HG03354 (cell line): ENCODE measurements around the gene NOB1.
"Not testable (repeated sequence)": the region's sequence is repeated elsewhere in the genome, so short reads cannot be mapped to it uniquely, and the experiment has no call there.

Source experiments
- ATAC-seq: cut with Tn5 transposase; IDR thresholded peaks from one replicate; pipeline ENCODE4 v1.9.1; 2021; ENCODE audit warnings: mild to moderate bottlenecking; ENCODE audit not compliant: unreplicated experiment, poor library complexity, severe bottlenecking

NOB1 gene

GRCh38 chr16:69762814-69763598, 8.3 kb upstream of the NOB1 start:
- ATAC-seq = peak; percentile 8

- peak; percentile 78 for ATAC-seq
Observed at GRCh38 chr16:69761983-69762813, 7.5 kb upstream of the NOB1 start, which contains the start of gene WWP2. TSS of gene WWP2 (plus strand) at chr16:69762332. CDS start at chr16:69787011, 24,679 bp downstream.

DNA sequence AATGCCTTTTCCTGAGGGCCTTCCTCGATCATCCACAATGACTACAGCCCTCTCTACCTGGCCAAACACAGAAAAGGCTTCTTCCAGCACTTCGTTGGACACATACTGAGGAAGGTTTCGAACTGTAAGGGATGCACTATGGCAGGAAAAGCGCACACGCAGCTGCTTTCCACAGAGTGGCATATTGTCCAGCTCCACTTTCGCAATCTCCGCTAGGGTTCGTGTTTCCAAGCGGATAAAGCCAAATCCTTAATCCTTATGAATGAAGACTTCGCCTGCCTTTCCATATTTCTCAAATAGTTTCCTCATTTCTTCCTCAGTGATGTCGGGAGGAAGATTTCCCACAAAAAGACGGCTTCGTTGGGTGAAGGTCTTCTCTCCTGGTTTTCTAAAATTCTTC, 2.6 kb upstream of the NOB1 start:
- ATAC-seq = not testable (repeated sequence)

GRCh38 chr16:69756705-69757104, 2.0 kb upstream of the NOB1 start:
- ATAC-seq = no peak

DNA sequence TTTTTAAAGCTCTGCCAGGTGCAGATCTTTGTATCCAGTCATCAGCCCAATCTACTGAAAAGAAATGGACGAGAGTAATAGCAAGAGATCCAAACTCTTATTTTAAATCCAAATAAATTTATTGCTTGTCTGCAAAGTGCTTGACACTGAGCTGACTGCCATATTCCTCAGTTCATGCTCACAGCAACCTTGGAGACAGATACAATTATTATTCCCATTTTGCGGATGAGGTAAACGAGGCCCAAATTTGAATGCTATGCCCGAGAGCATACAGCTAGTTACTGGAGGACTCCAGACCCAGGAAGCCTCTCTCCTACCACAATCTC, 620 bp downstream of the NOB1 start:
- no peak for ATAC-seq

DNA sequence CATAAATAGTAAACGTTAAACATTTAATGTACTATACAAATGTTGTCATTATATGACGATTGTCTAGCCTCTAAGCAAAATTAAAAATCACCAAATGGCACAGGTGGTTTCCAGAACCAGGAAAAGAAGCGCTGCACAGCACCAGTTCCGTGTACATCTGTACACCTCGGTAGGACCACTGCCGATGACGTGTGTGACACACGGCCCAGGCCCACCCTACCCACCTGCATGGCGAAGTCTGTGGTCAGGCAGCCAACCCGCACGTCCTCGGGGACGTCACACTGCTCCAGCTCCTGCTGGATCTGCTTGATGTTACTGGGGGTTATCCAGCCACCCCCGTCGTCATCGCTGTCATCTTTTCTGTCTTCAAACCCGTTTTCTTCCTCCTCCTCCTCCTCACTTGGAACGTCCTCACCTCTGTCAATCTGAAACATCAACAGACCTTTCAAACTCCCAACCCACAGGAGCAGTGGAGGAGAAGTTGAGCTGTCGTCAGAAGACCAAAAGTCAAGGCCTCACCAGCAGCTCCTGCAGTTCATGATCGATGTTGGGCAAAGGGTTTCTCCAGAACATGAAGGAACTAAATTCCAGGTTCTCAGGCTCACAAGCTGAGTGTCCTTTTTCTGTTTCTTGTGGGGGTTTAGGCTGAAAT, 5.9 kb downstream of the NOB1 start:
- ATAC-seq = no peak

DNA sequence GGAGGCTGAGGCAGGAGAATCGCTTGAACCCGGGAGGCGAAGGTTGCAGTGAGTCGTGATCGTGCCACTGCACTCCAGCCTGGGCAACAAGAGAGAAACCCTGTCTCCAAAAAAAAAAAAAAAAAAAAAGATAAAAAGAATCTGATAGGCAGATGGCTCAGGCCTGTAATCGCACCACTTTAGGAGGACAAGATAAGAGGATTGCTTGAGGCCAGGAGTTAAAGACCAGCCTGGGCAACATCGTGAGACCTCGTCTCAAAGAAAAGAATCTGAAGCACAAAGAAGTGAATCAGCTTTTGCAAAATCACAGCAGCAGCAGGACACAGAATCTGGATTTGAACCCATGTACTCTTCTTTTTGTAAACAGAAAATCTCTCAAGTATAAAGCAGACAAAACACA, 7.6 kb downstream of the NOB1 start:
- ATAC-seq = no peak

DNA sequence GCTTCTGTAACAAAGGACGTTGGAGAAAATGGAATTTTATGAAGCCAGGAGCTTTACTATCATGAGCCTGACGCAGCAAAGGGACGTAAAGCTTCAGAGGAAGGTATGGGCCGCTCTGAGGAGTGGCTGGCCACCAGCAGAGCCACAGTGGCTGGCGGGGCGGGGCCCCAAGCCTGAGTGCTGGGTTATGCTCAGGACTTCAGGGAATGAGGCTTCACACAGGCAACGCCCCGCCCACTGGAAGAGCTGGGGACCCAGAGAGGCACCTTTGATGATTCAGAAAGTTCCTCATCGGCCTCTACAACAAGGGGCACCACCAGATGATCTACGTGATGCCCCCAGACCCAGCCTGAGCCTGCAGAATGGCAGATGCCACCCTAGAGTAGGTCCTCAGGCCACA, 8.8 kb downstream of the NOB1 start:
- ATAC-seq = no peak

GRCh38 chr16:69745232-69745612, 9.5 kb downstream of the NOB1 start:
- no peak for ATAC-seq

GRCh38 chr16:69744363-69745231, 10.1 kb downstream of the NOB1 start:
- ATAC-seq = no peak

DNA sequence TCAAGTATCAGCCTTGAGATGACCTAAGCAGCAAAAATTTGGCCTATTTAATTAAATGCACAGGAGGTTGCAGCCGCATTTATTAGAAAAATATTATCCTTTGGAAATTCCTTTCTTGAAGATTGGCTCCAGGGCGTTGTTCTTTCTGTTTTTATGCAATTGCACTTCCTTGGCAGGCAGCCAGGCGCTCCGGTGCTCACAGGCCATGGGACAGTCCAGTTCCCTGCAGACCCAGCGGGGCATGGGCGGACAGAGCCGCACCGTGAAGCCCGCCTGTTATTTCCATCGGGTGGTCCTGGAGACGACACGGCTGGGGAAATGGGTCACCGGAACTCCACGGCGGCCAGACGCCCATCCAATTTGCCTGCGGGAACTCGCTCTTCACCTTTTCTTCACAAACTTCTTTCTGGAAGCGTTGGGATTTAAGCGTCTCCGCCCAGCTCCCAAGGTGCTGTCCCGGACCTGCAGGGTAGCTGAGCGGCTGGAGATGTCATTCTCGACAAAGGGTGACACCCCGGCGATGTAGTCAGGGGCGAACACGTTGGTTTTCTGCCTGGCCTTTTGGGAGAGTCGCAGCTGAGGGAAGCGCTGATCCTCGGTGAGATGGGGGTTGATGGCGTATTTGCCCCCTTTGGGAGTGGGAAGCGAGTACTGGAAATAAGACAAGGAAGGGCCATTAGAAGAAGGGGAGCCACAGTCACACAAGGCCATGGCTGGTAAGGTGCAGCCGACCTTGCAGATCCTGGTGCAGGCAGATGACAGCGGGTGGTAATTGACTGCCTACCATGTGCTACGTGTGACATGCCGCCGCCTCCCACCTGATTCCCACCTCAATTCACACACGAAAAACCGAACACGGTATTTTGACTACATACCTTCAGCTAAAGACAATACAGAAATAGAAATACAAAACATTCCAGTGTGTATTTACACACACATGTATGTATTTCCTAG, 12.5 kb downstream of the NOB1 start:
- ATAC-seq = no peak

DNA sequence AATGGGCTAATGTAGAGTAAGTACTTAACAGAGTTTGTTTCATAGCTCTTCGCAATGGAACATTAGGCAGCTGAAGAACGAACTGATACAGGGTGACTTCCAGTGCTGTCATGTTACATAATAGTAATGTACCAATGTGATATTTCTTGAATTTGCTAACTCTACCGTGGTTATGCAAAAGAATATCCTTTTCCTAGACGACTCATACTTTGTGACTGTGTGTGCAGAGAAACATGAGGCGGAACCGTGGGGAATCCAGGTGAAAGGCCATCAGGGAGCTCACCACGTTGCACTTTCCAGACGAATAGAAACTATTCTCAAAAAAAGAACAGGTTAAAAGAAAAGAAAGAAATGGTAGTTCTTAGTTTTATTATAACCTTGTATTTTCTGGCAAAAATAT, 13.2 kb downstream of the NOB1 start:
- no peak for ATAC-seq

DNA sequence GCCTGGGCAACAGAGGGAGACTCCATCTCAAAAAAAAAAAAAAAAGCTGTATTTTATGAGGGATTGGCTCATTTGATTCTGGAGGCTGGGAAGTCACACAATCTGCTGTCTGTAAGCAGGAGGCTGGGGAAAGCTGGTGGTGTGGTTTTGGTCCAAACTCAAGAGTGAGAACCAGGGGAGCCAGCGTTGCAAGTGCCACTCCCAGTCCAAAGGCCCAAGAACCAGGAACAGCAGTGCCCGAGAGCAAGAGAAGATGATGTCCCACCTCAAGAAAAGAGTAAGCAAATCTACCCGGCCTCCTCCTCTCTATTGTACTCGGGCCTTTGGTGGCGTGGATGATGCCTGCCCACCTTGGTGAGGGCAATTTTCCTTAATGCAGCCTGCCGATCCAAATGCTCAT, 22.6 kb downstream of the NOB1 start:
- no peak for ATAC-seq

DNA sequence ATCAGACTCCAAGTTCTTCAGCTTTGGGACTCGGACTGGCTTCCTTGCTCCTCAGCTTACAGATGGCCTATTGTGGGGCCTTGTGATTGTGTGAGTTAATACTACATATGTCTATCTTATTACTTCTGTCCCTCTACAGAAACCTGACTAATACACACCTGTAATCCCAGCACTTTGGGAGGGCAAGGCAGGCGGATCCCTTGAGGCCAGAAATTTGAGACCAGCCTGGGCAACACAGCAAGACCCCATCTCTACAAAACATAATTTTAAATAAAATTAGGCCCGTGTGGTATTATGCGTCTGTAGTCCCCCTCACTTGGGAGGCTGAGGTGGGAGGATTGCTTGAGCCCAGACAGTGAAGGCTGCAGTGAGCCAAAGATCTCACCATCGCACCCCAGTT, 23.4 kb downstream of the NOB1 start:
- ATAC-seq = not testable (repeated sequence)

- not testable (repeated sequence) for ATAC-seq
Observed at GRCh38 chr16:69729030-69729429, 25.7 kb downstream of the NOB1 start.

GRCh38 chr16:69727916-69728270, 26.8 kb downstream of the NOB1 start:
- no peak for ATAC-seq

DNA sequence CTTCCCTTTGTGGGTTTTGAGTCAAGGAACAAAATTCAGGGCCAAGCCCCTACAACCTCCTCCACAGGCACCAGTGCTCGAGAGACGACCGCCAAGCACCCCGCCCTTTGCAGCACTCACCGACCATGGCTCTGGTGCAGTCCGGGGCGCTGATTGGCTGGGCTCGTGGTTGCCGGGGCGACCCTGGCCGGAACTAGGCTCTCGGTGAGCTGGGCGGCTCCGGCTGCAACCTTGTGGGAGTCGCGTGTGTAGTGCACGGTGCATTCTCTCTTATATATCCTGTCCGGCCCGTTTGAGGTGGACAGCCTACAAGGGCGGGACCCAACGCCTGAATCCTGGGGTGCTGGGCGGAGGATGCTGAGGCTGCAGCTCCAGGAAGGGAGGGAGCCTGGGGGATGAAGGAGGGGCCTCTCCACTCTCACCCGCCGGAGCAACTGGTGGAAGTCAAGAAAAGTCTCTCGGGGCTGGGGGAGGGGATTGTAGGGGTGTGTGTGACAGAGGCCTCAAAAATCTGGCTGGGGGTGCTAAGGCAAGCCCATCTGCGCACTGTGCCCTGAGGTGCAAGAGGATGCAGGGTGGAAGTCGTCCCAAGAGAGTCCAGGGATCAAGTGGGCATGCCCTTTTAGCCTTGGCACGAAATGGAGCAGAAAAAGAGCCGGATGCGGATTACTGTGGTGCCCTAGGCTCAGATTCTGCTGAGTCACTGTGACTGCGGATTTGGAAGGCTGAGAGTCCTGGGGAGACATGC, 28.2 kb downstream of the NOB1 start, which contains the start of gene NQO1:
TSS of gene NQO1 (minus strand) at position 248 of the 748 bp plus-strand sequence. CDS start at position 127, 121 bp downstream.
- peak; percentile 98 for ATAC-seq
